Activated CD4-positive, alpha-beta T cell treated with anti-CD3 and anti-CD28 coated beads, Interleukin-10, Interleukin-2, amounts not matched to agents 100 ng/mL and 50 ng/mL, durations not matched to agents 16 hours and 8 hours (primary cell): ENCODE measurements around the gene ERC2.
"Not testable (repeated sequence)": the region's sequence is repeated elsewhere in the genome, so short reads cannot be mapped to it uniquely, and the experiment has no call there.

ENCODE experiments used
- DNase-seq: peaks from one replicate; pipeline ENCODE4 v3.0.0-alpha.2; 2020

Gene ERC2

DNA sequence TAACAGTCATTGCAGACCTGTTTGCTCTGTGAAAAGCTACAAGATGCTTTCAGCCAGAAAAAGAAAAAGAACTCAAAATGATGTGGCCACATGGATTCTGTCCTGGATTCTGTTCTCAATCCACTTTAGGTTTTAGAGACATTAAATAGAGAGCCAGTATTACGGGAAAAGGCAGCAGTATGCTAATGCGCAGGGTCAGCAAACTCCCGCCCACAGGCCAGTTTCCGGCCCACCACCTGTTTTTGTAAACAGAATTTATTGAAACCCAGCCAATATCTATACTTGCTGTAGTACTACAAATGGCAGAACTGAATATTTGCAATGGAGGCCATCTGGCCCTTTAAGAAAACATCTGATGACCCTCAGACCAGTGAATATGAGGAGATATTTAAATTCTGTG is 416.1 kb downstream of the ERC2 start:
- DNase-seq = no peak

DNA sequence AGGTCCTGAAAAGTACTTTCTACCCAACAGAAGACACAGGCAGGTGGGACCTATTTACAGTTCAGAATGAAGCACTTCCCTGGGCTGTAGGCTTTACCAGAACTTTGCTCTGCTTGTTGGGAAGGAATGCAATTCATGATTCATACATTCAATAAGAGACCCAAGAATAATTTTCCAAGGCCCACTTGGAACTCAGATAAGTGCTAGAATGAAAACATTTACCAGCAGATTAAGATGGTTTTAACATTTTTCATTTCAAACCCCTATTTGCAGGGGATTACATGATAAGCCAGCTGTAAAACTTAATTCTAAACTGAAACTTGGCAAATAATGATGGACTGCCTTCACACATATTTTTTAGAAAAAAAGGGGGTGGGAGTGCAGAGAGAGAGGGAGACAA is 417.2 kb downstream of the ERC2 start:
- DNase-seq = no peak

DNA sequence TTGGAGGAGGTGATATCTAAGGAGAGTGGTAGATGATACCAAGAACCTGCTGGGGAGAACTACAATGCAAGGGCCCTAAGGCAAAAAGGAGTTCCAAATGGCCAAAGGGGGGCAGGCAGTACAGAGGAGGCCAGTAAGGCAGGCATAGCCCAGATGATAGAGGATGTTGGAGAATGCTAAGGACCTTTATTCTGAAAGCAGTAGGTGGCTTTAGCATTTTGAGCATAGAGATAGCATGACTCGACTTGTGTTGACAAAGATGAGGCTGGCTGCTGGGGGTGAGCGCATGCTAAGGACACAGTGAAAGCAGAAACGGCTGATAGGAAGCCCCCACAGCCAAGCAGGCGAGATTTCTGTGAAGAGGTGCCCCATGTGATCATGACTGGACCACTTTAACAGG is 419.3 kb downstream of the ERC2 start:
- no peak for DNase-seq

DNA sequence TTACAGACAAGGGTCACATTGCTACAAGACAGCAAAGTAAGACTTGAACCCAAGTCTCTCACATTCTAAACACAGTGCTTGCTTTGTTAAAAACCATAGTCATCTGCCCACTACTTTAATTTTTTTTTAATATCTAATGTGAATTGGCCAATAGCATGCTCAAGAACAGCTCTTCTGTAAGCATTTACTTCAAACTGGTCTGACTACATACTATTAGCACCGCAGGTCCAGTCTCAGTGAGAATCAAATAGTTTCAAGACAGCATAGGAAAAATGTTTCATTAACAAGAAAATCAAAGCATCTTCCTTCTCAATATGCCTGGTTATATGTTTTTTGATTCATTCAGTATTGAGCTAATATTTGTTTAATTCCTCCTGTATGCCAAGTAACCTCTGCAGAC is 419.9 kb downstream of the ERC2 start:
- DNase-seq = no peak

DNA sequence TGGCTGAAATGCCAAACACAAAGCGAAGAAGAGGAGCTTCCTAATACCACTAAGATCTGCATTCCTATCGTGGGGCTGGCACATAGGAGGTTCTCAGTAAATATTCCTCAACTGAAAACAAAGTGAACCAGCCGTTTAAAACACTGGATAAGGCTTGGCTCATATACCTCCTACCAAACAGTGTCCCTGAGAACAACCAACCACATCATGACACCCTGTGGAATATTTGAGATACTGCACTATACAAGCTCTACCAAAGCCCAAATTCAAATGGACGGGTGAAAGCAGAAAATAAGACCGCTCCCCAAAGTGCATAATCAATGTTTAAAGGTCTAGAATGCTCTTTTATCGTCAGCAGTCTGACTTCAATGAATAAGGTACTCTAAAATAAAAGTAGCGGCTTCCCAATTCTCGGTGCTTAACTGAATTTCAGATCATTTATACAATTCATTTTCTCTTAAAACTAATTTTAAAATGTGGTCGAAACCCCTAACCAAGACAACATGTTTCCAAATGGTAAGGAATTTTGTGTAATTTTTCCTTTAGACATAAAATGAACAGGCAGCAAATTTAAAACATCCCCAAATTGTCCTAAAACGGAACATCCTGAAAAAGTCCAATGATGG is 425.8 kb downstream of the ERC2 start:
- no peak for DNase-seq

DNA sequence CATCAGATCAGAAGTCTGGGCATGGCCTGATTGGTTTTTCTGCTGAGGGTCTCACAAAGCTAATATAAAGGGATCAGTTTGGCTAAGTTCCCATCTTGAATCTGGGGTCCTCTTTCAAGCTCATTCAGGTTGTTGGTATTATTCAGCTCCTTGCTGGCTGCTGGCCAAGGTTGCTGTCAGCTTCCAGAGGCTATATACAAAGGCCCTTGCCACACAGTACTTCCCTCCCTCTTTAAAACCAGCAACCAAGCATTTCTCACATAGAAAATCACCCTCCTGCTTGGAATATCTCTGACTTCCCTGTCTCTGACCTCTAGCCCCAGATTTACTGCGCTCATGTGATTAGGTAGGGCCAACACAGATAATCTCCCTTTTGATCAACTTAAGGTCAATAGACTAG is 442.9 kb downstream of the ERC2 start:
- no peak for DNase-seq

DNA sequence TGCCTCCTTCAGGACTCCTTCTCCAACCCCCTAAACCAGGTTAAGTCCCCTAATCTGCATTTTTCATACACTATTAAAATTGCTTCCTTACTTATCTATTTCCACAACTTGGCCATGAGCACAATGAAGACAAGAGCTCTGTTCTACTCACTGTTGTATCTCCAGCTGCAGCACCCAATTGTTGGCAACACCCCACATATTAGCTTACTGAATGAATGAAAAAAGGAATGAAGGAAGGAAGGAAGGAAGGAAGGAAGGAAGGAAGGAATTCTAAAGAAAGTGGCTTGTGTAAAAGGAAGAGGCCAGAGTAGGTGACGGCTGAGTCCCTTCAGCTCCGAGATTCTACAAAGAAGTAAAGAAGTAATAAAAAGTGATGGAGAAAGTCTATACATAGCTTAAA is 444.7 kb downstream of the ERC2 start:
- no peak for DNase-seq

DNA sequence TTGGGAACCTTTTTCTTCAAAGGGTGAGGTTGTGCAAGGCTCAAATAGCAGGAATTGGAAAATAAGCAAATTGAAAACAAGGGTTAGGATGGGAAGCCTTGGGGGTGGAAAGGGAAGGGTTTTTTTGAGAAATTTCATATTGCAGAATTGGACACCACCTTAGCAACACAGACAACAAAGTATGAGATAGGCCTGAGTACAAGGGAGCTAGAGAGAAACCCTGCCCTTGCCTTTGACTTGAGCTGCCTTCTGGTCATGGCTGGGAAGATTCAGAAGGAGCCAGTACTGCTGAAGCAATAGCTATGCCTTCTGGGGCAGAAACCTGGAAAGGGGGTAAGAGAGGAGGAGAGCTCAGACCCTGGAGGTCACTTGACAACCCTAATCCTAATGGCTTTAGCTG is 445.6 kb downstream of the ERC2 start:
- no peak for DNase-seq

DNA sequence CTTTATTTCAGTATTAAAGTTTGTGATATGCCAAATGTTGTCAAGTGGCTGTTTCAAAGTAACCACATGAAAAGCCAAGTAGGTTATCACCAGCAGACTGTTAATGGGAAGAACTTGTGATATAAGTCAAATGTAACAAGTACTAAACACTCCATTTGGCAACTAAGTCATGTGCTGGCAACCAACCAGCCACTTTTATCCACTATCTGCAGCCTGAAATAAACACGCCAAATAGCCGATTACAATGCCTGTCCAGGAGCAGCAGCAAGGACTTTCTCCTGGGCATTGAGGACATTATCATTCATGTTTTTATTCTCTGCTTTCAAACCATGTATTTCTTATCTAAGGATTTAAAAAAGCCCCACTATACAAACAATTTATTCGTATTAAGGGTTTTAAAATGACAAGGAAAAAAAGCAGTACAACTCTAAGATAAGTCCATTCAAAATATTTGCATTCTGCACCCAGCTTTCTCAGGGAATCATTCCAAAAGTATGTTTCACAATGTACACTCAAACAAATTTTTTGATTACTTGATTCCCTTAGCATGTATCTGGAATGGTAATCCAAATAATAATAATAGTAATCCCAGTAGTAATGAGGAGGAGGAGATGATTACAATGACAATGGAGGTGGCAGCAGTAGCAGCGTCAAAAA is 448.6 kb downstream of the ERC2 start:
- no peak for DNase-seq

DNA sequence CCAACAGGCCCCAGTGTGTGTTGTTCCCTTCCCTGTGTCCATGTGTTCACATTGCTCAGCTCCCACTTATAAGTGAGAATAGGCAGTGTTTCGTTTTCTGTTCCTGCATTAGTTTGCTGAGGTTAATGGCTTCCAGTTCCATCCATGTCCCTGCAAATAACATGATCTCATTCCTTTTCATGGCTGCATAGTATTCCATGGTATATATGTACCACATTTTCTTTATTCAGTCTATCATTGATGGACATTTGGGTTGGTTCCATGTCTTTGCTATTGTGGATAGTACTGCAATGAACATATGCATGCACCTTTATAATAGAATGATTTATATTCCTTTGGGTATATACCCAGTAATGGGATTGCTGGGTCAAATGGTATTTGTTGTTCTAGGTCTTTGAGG is 452.9 kb downstream of the ERC2 start:
- not testable (repeated sequence) for DNase-seq

DNA sequence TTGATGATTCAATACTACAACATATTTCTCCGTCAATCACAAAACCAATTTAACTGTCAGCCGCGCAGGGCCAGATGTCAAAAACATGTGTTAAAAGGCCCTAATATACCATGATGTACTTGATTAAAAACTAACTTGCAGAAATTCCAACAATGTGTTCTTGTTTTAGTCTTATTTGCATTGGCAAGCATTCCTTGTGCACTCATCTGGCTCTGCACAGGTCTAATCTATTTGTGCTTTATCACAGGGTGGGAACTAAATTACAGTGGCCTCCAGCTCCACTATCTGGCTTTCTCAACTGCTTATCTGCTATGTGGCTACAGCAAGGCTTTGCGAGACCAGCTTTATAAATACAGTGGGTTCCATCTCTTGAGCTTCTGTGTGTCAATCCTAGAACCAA is 455.5 kb downstream of the ERC2 start:
- no peak for DNase-seq

DNA sequence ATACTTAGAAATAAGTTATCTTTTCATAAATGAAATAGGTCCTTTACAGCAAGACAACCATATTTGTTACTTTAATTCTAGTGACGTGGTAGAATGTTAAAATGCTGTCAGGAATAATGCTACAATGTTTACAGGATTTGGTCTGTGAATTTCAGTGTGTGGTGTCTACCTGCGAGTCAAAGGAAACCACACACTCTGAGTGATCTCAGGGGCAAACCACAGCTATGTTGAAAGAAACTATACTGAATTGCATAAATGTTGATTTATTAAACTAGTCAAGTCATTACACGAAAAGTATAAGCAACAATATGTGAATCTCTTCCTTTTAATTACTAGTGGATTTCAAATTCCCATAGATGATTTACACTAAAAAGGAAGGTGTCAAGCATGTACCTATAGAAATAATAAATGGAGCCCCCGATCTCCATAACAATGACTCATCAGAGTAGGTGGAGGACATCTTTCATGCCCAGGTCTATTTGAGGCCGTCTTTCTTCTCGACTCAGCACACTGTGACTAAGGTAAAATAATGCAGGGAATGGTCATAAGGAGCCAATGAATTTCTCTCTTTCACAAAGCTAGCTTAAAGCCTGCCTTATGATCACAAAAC is 463.0 kb downstream of the ERC2 start:
- DNase-seq = no peak

DNA sequence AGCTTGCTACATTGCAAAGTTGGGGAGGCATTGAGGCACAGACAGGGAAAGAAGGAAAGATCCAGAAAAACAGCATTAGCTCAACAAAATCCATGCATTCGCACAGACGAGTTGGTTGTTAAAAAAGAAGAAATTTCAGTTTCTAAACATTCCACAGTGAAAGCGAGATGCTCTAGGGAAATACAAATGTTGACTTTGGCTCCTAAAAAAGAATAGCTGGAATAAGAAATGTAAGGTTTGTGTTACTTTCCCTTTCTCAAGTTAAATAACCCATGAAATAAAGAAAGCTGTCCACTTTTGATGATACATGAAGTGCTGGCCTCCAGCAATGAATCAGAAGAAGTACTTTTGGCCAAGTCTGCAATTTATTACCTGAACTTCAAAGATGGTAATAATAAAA is 465.1 kb downstream of the ERC2 start:
- no peak for DNase-seq

DNA sequence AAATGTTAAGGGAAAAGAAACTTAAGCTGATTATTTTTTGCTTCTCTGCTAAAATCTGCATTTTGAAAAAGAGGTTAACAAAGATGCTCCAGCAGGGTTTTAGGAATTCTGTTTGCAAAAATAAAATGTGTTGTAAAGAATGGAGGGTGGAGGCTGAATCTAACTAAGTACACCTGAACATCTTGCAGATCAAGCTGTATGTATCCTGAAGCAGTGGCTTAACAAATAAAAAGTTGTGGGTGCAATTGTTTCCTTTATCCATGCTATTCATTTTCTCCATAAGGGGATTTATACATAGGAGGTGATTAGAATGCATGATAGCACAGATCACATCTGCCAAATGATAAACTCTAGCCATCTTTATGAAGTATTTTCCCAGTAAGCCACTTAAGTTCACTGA is 466.3 kb downstream of the ERC2 start:
- DNase-seq = no peak

DNA sequence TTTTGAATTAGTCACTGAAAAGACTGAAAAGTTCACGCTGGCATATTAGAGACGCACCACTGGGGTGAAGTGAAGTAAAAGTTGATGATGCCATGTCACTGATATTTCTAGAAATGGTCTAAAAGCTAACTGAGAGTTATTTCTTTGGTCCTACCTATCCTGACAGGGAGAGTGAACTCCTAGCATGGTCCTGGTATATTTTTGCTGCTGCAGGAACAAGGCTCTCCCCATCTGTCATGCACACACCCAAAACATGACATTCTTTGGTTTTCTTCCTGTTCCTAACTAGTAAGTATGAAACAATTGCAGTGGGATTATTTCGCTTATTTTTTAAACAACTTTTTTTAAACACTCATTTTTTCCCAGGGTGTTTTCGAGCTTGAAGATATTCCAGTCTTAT is 466.7 kb downstream of the ERC2 start:
- no peak for DNase-seq

DNA sequence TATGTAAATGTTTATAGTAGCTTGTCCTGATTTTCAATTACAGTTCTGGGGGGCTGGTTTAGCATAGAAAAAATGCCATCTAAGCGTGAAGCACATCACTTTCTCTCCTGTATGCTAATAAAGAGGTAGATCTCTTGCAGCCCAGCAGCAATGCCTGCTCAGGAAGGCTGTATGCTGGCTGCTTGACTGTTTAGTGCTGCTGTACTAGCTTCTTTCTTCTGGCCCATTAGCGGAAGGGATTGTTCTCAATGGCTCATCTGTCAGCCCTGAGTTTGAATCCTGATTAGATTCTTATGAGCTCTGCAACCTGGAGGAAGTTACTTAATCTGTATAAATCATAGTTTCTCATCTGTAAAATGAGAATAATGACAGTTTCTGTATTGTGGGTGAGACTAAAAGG is 478.9 kb downstream of the ERC2 start:
- DNase-seq = no peak

DNA sequence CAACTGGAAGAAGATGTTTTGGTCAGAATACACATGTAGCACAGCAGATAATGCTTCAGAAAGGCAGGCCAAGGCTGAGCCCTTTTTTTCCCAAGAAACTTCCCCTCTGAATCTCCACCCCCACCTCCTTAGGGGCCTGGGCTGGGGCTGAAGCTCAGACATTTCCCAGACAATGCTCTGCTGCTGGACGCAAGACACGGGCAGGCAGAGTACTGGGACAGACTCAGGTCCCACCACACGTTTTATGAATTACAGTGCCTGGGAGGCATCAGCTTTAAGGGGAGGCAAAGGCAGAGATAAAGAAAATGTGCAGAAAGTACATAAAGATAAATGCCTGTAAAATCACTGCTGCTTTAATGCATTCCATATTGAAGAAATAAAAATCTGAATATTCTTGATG is 479.4 kb downstream of the ERC2 start:
- no peak for DNase-seq

DNA sequence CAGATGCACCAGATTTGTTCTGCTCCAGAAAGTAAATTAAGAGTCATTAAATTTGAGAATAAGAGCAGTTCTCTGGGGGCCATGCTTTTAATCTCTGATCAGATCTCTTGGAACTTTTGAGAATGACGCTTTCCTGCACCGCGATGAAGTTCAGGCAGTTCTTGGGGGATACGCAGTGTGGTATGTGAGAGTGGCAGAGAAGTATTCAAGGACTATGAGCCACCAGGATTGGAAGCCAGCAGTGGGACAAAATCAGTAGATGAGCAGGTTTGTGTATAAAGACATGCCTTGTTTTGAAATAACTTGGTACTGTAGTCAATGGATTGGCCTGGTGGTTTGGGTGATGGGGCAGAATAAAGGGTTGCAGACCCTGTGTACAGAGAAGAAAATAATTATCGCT is 483.6 kb downstream of the ERC2 start:
- no peak for DNase-seq

DNA sequence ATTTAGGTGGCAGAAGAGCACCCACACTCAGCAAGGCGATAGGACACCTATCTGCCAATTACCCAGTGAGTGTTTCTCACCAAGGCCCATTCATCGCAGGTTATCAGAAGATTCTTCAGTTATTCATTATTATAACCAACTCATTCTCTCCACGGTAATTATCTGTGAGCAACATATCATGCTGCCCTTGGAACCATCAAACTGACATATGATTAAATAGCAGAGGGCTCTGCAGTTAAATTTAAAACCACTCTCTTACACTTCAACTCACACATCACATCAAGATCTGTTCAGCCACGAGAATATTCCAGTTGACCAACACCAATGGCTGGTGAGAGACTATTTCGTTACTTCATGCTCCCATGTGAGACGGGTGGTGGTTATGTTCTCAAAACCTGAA is 489.3 kb downstream of the ERC2 start:
- no peak for DNase-seq

DNA sequence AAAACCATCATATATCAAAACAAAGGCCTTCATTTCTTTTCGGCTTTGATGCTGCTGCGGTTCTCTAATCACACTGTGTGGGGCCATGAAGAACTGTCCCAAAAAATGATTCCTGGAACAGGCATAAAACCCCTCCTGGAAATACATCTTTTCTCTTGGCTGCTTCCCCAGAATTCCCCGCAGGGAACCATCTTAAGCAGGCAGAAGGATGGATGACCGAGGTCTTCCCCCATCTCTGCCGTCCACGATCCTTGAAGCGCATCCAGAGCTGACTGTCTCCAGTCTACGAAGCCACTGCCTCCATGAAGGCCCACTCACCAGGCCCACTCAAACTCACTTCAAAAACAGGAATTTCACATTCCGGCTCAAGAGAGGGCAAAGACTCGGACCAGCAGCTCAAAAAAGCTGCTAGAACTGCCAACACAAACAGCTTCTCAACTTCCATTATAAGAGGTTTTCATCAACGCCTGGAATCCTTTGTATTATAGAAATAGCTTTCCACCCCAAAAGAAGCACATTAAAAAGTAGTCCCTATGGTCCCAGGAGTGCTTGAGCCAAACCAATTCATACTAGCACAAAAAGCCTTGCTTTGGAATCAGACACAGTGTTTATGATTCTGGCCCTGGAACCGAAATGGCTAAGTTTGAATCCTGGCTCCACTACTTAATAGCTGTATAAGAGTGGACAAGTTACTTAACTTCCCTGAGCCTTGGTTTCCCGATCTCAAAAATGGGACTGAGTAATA is 493.7 kb downstream of the ERC2 start:
- DNase-seq = no peak

DNA sequence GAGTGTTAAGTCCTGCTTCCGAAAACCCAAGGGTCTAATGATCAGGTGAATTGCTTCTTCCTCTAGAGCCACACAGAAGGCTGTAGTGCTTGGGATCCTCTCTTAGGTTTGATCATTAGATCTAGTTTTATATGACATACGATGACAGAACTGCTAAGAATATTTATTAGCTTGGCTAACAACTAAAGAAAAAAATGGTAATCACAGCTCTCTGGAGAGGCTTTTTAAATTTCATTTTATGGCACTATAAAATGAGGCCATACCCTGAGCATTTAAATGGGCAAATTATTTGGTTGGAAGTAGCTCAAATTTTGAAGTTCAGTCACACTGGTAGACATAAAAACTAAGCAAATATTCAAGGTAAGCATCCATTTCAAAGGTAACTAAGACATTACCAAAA is 498.6 kb downstream of the ERC2 start:
- DNase-seq = no peak

DNA sequence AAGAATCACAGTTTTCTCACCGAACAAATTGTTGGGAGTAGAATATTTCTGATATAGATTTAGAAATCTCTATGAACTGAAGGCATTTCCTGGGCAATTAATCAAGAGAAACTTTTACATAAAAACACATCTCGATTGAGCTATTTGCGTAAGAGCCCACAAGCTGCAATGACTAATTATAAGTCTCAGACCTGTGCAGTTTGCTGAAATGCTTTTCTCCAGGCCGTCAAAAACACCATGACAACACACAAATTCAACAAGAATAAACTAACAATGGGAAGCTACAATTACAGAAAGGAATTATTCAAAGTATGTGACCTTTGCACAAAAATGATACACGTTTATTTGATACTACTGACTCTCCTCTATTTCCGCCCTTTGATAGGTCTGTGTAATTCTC is 499.9 kb downstream of the ERC2 start:
- no peak for DNase-seq

DNA sequence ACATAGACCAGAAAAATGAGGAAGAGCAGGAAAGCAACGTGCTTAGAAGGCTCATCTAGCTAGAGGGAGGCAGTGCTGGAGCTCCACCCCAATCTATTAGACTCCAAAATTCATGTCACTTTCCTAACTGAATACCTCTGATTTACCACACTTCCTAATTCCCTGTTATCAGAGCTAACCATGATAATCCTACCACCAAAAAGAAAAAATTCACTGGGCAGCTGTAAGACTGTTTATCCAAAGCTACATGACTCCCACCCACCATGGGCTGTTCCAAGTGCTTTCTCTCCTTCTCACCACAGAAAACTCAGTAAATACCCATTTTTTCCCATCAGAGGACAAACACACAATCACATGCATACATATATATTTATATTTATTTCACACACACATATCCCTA is 501.7 kb downstream of the ERC2 start:
- DNase-seq = no peak

DNA sequence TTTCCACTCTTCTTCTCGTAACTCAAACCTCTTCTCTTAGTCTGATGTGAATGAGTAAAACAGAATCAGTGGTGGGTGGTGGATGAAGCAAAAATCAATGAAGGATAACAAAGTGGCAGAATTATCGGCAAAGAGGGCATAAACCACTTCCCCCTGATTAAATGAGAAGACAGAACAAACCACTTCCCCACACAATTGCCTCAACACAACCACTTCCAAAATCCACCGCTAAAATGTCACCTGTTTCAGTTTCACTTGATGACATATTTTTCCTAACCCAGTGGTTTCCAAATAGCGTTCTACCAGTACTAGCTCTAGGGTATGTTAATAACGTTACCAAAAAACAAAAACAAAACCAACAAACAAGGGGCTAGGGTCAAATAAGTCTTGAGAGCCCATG is 502.5 kb downstream of the ERC2 start:
- DNase-seq = peak; percentile 53
